Caco-2 (cell line): ENCODE data around the gene ZC2HC1C. TPM values are rescaled to one million over a fixed set of nuclear protein-coding genes. Genes with fewer than 3 reads are reported as not detected.

ENCODE experiments used
- BruUV-seq: library from RNA; stranded (reverse); fragments of 400-500 nt; replicated peaks from 2 replicates; lab custom pipeline; 2021; lab: Mats Ljungman, UMichigan
- CTCF ChIA-PET: fragments of 300-600 bp; sonication (Branson Sonifier 250); formaldehyde crosslinking; loops from one replicate; lab custom pipeline; 2022; ENCODE audit warnings: antibody characterized with exemption; lab: Charles Lee
- POLR2A ChIA-PET: fragments of 300-600 bp; sonication (Branson Sonifier 250); formaldehyde crosslinking; loops from one replicate; lab custom pipeline; 2022; ENCODE audit warnings: antibody characterized with exemption; lab: Charles Lee
- DNase-seq, 2 experiments: peaks; one replicate each; pipeline versions ENCODE4 v3.0.0 to v3.0.0-alpha.2; 2020 to 2022
- H3K27me3 ChIP-seq: replicated peaks from 2 replicates; pipeline ENCODE4 v1.6.0; 2011; ENCODE audit warnings: low read length; ENCODE audit not compliant: control insufficient read depth, insufficient read depth
- H3K36me3 ChIP-seq: 2 replicates; pipeline ENCODE4 v1.5.1; 2011; ENCODE audit warnings: low read length; ENCODE audit not compliant: control insufficient read depth, insufficient read depth
- H3K4me1 ChIP-seq: fragments of 250-450 bp; sonication (Bioruptor Pico); 2 replicates; pipeline ENCODE4 v1.5.1; 2020; ENCODE audit warnings: mild to moderate bottlenecking
- H3K4me3 ChIP-seq: 2 replicates; pipeline ENCODE4 v1.5.1; 2011; ENCODE audit warnings: low read depth, mild to moderate bottlenecking, control low read depth, low read length
- H3K9me3 ChIP-seq: fragments of 250-450 bp; sonication (Bioruptor Pico); 2 replicates; pipeline ENCODE4 v1.5.1; 2020; ENCODE audit warnings: mild to moderate bottlenecking, moderate library complexity
- H3K27ac Mint-ChIP-seq: one replicate; pipeline ENCODE4 v1.8.0; 2022; ENCODE audit warnings: mixed read lengths; ENCODE audit not compliant: unreplicated experiment
- H3K27me3 Mint-ChIP-seq: one replicate; pipeline ENCODE4 v1.8.0; 2022; ENCODE audit warnings: mixed read lengths; ENCODE audit not compliant: insufficient read depth, unreplicated experiment
- H3K36me3 Mint-ChIP-seq: one replicate; pipeline ENCODE4 v1.8.0; 2022; ENCODE audit warnings: mild to moderate bottlenecking, mixed read lengths; ENCODE audit not compliant: insufficient read depth, unreplicated experiment
- H3K4me1 Mint-ChIP-seq: one replicate; pipeline ENCODE4 v1.8.0; 2022; ENCODE audit warnings: low read depth, mixed read lengths; ENCODE audit not compliant: unreplicated experiment
- H3K4me3 Mint-ChIP-seq: one replicate; pipeline ENCODE4 v1.8.0; 2022; ENCODE audit warnings: mild to moderate bottlenecking, moderate library complexity, mixed read lengths; ENCODE audit not compliant: unreplicated experiment
- H3K9me3 Mint-ChIP-seq: one replicate; pipeline ENCODE4 v1.8.0; 2022; ENCODE audit warnings: mixed read lengths; ENCODE audit not compliant: unreplicated experiment
- intact Hi-C: fragments of 100-400 bp; cut with micrococcal nuclease; formaldehyde crosslinking; loops from one replicate; pipeline ENCODE4 v1.10.0; 2022; ENCODE audit not compliant: unreplicated experiment
- total RNA-seq: library from RNA; stranded (reverse); gene quantifications from 2 replicates; pipeline ENCODE4 v1.2.3, GENCODE V29; 2022
- TF ChIP-seq, protein P1 (sequence below), 2 experiments: fragments of 200-600 bp in 1 of 2; IDR thresholded peaks; 1 replicate in 1 of 2; 2 replicates in 1 of 2; pipeline versions ENCODE4 v1.5.1 to v1.8.0; 2011 to 2022; ENCODE audit warnings: antibody characterized with exemption in 1 of 2, control low read depth in 1 of 2, inconsistent platforms in 1 of 2, low read depth in 1 of 2, low read length in 1 of 2, mild to moderate bottlenecking in 1 of 2, moderate library complexity in 1 of 2; ENCODE audit not compliant: insufficient read depth in 1 of 2, severe bottlenecking in 1 of 2, unreplicated experiment in 1 of 2

Gene ZC2HC1C
- total RNA-seq, 1 experiment from 2014 or later: 2.5 TPM

DNA sequence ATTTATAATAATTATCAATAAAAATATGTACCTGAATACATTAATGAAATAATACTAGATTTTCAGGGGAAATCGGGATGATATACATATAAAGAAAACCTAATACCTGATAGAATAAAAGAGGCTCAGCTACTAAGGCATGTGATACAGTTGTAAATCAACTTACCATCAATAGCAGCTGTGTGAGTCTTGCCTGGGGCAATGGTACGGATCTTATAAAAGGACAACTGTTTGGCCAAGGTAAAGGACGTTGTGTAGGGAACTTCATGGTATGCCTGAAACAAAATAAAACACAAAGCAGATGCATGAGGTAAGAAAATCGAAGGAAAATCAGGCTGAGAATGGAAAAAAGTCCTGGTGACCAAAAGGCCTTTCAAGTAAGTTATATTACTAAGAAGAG, 32.0 kb downstream of the ZC2HC1C start:
- no peaks in the 10 kb centered on the region for H3K27me3 Mint-ChIP-seq
- POLR2A ChIA-PET: no interaction called here
- TF ChIP-seq, protein P1, sequence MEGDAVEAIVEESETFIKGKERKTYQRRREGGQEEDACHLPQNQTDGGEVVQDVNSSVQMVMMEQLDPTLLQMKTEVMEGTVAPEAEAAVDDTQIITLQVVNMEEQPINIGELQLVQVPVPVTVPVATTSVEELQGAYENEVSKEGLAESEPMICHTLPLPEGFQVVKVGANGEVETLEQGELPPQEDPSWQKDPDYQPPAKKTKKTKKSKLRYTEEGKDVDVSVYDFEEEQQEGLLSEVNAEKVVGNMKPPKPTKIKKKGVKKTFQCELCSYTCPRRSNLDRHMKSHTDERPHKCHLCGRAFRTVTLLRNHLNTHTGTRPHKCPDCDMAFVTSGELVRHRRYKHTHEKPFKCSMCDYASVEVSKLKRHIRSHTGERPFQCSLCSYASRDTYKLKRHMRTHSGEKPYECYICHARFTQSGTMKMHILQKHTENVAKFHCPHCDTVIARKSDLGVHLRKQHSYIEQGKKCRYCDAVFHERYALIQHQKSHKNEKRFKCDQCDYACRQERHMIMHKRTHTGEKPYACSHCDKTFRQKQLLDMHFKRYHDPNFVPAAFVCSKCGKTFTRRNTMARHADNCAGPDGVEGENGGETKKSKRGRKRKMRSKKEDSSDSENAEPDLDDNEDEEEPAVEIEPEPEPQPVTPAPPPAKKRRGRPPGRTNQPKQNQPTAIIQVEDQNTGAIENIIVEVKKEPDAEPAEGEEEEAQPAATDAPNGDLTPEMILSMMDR (IDR thresholded peaks at IDR 0.05; ENCODE audit: insufficient read depth in 1 of 2, low read depth in 1 of 2, low read length in 1 of 2, severe bottlenecking in 1 of 2, unreplicated experiment in 1 of 2): no peak
- Histone ChIP-seq H3K9me3 (no peaks in the 10 kb centered on the region), H3K27me3 (no peaks in the 10 kb centered on the region), H3K4me1 (no peaks in the 10 kb centered on the region), H3K4me3 (no peak overlapping the region), H3K36me3 (peaks cover 1% of the 10 kb centered on the region)
- H3K9me3 Mint-ChIP-seq: no peaks in the 10 kb centered on the region
- H3K4me3 Mint-ChIP-seq: no peak overlapping the region
- CTCF ChIA-PET: no interaction called here
- peaks cover 40% of the 10 kb centered on the region for H3K36me3 Mint-ChIP-seq
- BruUV-seq: no TSS peak
- no peak overlapping the region for H3K27ac Mint-ChIP-seq
- no peaks in the 10 kb centered on the region for H3K4me1 Mint-ChIP-seq
- intact Hi-C loops: no loop called here
- no peak for DNase-seq

DNA sequence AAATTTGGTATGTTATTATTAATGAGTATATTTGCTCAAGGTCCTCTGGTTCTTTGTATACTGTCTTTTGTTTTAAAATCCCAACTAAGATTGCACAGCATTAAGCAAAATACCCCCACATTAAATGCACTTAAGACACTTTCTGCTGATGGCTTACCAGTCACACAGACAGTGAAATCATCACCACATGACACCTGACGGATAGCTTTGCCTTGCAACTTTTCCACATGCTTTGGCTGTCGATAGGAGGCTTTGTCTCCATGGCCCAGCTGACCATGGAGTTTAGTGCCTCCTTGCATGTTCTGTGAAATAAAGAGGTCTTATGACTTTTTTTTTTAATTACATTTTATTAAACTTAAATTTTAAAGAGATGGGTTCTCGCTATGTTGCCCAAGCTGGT, 37.7 kb downstream of the ZC2HC1C start:
- H3K27me3 Mint-ChIP-seq: no peaks in the 10 kb centered on the region
- POLR2A ChIA-PET: no interaction called here
- TF ChIP-seq, protein P1 (IDR thresholded peaks at IDR 0.05; ENCODE audit: insufficient read depth in 1 of 2, low read depth in 1 of 2, low read length in 1 of 2, severe bottlenecking in 1 of 2, unreplicated experiment in 1 of 2): no peak
- H3K36me3 Mint-ChIP-seq: peaks cover 53% of the 10 kb centered on the region
- H3K4me1 Mint-ChIP-seq: no peaks in the 10 kb centered on the region
- Histone ChIP-seq H3K4me1 (no peaks in the 10 kb centered on the region), H3K27me3 (no peaks in the 10 kb centered on the region), H3K36me3 (peaks cover 1% of the 10 kb centered on the region; the same call in 1 of the 2 replicates), H3K4me3 (no peak overlapping the region), H3K9me3 (no peaks in the 10 kb centered on the region)
- no peak for DNase-seq
- intact Hi-C loops: no loop called here
- CTCF ChIA-PET: no interaction called here
- no peak overlapping the region for H3K27ac Mint-ChIP-seq
- no peak overlapping the region for H3K4me3 Mint-ChIP-seq
- H3K9me3 Mint-ChIP-seq: no peaks in the 10 kb centered on the region
- no TSS peak for BruUV-seq

DNA sequence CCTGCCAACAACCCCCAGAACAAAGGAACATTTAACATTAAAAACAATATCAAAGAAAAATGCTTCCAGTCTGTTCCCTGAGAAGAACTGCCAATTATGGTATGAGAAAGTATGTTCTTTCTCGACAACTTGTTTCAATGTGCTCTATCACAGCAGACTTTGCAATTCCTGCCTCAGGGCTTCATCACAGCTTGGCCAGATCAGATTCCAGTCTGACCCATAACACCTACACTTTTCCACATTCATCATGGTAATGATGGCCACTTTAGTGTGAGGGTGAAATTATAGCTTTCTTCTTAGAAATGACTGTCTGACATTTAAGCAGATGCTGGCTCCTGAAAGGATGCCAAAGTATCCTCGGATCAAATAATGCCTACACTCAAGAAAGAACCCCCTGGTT, 40.4 kb downstream of the ZC2HC1C start:
- Mint-ChIP-seq H3K27ac (no peak overlapping the region), H3K4me1 (no peaks in the 10 kb centered on the region), H3K9me3 (no peaks in the 10 kb centered on the region), H3K27me3 (no peaks in the 10 kb centered on the region), H3K4me3 (no peak overlapping the region), H3K36me3 (peaks cover 65% of the 10 kb centered on the region)
- TF ChIP-seq, protein P1 (IDR thresholded peaks at IDR 0.05; ENCODE audit: insufficient read depth in 1 of 2, low read depth in 1 of 2, low read length in 1 of 2, severe bottlenecking in 1 of 2, unreplicated experiment in 1 of 2): no peak
- H3K36me3 ChIP-seq: peaks cover 1% of the 10 kb centered on the region; the same call in 1 of the 2 replicates
- DNase-seq: no peak
- no peak overlapping the region for H3K4me3 ChIP-seq
- no TSS peak for BruUV-seq
- no peaks in the 10 kb centered on the region for H3K9me3 ChIP-seq
- ChIA-PET POLR2A (no interaction called here), CTCF (no interaction called here)
- intact Hi-C loops: no loop called here
- H3K4me1 ChIP-seq: no peaks in the 10 kb centered on the region
- H3K27me3 ChIP-seq: no peaks in the 10 kb centered on the region
